AG08396 (cell line): ENCODE data around the gene ZNF724.

ENCODE experiments used
- DNase-seq: peaks from one replicate; pipeline ENCODE4 v3.0.0; 2012; ENCODE audit warnings: low spot score, mixed read lengths

The ZNF724 gene

DNA sequence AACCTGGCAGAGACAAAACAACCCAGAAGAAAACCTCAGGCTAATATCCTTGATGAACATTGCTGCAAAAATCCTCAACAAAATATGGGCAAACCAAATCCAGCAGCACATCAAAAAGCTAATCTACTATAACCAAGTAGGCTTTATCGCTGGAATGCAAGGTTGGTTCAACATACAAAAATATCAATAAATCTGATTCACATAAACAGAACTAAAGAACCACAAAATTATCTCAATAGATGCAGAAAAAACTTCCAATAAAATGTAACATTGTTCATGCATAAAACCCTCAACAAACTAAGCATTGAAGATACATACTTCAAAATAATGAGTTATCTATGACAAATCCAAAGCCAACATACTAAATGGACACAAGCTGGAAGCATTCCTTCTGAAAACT lies 8.8 kb downstream of the ZNF724 start:
- no peak for DNase-seq

DNA sequence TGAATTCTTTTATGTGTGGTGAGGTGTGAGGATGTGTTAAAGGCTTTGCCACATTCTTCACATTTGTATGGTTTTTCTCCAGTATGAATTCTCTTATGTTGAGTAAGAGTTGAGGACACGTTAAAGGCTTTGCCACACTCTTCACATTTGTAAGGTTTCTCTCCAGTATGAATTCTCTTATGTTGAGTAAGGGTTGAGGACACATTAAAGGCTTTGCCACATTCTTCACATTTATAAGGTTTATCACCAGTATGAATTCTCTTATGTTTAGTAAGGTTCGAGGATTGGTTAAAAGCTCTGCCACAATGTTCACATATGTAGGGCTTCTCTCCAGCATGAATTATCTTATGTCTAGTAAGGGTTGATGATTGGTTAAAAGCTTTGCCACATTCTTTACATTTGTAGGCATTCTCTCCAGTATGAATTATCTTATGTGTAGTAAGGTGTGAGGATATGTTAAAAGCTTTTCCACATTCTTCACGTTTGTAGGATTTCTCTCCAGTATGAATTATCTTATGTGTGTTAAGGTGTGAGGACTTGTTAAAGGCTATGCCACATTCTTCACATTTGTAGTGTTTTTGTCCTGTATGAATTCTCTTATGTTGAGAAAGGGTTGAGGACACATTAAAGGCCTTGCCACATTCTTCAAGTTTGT lies 27.1 kb downstream of the ZNF724 start:
- no peak for DNase-seq

DNA sequence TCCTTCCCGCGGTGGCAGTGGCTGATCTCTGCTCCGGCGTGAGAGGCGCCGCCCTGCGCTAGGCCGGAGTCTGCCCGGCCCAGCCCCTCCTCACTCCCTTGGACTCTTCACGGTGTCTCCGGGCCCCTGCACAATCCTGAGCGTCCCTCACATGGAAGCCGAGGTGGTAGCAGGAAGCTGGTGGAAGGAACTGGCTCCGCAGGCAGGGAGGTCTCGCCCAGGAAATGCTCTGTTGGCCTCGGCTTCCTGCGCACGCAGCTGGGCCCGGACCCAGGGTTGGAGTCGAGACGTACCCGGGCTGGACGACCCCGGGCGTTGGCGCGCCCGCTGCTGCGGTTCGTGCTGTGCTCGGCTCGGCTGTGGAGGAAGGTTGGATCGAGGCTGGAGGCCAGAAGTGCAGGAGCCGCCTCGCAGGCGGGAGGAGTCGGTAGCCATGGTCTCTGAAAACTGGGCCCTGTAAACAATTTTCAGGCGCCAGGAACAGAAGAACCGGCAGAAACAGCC lies 46.3 kb downstream of the ZNF724 start:
- DNase-seq, result peak; percentile 15

DNA sequence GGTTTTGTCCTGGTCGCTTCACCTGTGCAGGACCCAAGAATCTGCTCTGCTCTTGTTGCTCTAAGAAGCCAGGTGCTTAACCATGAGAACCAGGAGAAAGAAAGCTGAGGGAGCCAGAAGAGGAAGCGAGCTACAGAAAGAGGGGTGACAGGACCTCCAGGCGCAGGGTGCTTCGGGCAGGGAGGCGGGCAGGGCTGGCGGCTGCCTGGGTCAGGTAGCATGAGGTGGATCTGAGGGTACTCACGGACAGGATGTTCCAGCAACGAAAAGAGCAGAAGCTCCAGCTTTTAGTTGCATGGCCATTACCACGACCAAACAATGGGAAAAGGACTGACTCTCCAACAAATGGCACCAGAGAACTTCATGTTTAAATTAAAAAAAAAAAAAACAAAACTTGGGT lies 59.9 kb downstream of the ZNF724 start:
- DNase-seq, result no peak

DNA sequence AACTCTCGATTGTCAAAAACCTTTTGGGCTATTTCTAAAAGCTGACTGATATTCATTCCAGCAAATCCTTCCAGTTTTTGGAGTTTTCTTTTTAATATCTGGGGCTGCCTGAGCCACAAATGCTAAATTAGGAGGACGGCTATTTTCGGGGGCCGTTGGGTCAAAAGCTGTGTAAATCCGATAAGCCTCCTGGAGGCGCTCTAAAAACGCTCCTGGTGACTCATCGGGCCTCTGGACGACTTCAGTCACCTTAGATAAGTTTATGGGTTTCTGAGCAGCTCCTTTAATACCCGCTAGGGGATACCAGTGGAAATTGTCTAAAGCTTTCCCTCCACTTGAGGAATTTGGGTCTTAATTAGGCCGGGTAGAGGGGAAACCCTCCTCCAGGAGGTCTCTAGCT lies 66.9 kb downstream of the ZNF724 start:
- DNase-seq, result no peak
